ENCODE results near the gene QDPR. TPM values are rescaled to one million over a fixed set of nuclear protein-coding genes. Genes with fewer than 3 reads are reported as not detected.
"Not testable (repeated sequence)": the region's sequence is repeated elsewhere in the genome, so short reads cannot be mapped to it uniquely, and the experiment has no call there.

QDPR gene
- total RNA-seq, 2 experiments from 2014 or later = 26.8 TPM

DNA sequence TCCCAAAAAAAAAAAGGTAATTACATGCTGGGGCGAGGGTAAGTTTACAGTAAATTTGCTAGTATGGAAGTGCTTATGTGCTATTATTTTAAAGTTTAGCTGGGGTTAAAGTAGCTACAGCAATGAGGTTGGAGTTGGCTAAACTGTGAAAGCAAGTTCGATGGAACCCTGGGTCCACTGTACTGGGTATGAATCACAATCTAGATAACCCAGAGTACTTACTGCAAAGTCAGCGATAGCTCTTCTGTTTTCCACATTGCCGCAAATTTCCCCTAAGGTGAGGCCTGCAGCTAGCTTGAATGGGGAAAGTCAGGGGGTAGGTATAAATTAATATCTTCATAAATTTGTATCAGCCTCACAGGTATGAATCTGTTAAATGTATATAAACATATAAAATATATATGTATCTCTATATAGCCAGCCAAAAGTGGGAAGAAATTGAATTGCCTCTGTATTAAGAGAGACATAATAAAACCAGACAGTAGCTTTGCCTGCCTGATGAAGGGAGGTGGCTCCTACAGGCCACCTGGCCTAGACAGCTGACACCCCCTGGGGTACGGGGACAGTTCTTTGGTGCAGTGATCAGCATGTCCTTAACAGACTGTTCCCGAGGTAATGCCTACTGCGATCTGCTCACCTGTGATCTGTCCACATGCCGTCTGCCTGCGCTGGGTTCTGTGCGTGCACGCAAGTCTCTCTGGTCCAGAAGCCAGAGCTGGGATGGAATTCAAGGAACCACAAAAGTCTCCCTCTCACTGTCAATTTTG is 33.7 kb upstream of the QDPR start:
- H3K27ac Mint-ChIP-seq = no peak overlapping the region
- no peak for DNase-seq
- no peaks in the 10 kb centered on the region for H3K9me3 Mint-ChIP-seq
- CTCF ChIA-PET = interaction anchor here (0.7 to 1.5 kb wide), 3 partner anchors 26 to 263 kb away, joined by 3 read pairs; no protein-coding TSS in a partner anchor
- POLR2A ChIA-PET = interaction anchor here (0.7 kb wide), 1 partner anchor 173 kb away, joined by 3 read pairs; no protein-coding TSS in a partner anchor
- no peaks in the 10 kb centered on the region for H3K36me3 Mint-ChIP-seq (ENCODE audit: low read depth)
- H3K4me3 Mint-ChIP-seq = no peak overlapping the region
- H3K27me3 Mint-ChIP-seq = peaks cover 18% of the 10 kb centered on the region
- H3K4me1 Mint-ChIP-seq = peaks cover 9% of the 10 kb centered on the region

DNA sequence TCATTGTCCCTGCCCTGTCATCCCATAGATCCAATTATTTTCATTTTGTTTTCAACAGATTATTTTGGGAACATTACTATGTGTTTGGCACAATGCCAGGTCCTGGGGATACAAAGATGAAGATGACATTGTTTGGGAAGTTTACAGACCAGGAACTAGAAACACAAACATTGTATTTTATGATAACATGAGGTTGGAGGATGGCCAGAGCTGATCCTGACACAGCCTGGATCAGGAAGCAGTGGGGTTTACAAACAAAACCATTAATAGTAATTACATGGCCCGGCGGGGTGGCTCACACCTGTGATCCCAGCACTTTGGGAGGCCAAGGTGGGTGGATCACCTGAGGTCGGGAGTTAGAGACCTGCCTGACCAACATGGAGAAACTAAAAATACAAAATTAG is 32.9 kb upstream of the QDPR start:
- ChIA-PET CTCF (interaction anchor here (0.7 to 1.5 kb wide), 4 partner anchors 26 to 264 kb away, joined by 3 read pairs; no protein-coding TSS in a partner anchor), POLR2A (interaction anchor here (0.7 kb wide), 1 partner anchor 174 kb away, joined by 3 read pairs; no protein-coding TSS in a partner anchor)
- no peaks in the 10 kb centered on the region for H3K9me3 Mint-ChIP-seq
- no peak for DNase-seq
- no peaks in the 10 kb centered on the region for H3K36me3 Mint-ChIP-seq (ENCODE audit: low read depth)
- peaks cover 20% of the 10 kb centered on the region for H3K27me3 Mint-ChIP-seq
- H3K27ac Mint-ChIP-seq = no peak overlapping the region
- no peak overlapping the region for H3K4me3 Mint-ChIP-seq
- peaks cover 6% of the 10 kb centered on the region for H3K4me1 Mint-ChIP-seq

- Mint-ChIP-seq H3K27me3 (peaks cover 20% of the 10 kb centered on the region), H3K4me1 (peaks cover 6% of the 10 kb centered on the region), H3K9me3 (no peaks in the 10 kb centered on the region), H3K27ac (no peak overlapping the region), H3K4me3 (no peak overlapping the region), H3K36me3 (ENCODE audit: low read depth) (no peaks in the 10 kb centered on the region)
- POLR2A ChIA-PET = no interaction called here
- DNase-seq = no peak
- CTCF ChIA-PET = interaction anchor here (0.8 kb wide), 1 partner anchor 34 kb away, joined by 3 read pairs; no protein-coding TSS in a partner anchor
Observed at GRCh38 chr4:17544205-17544604, 32.3 kb upstream of the QDPR start.

- peaks cover 22% of the 10 kb centered on the region for H3K27me3 Mint-ChIP-seq
- H3K9me3 Mint-ChIP-seq; CTCF ChIA-PET; POLR2A ChIA-PET; H3K4me3 Mint-ChIP-seq; H3K4me1 Mint-ChIP-seq; DNase-seq; H3K36me3 Mint-ChIP-seq (ENCODE audit: low read depth); H3K27ac Mint-ChIP-seq: not testable (repeated sequence)
Observed at GRCh38 chr4:17537060-17537459, 25.2 kb upstream of the QDPR start.

DNA sequence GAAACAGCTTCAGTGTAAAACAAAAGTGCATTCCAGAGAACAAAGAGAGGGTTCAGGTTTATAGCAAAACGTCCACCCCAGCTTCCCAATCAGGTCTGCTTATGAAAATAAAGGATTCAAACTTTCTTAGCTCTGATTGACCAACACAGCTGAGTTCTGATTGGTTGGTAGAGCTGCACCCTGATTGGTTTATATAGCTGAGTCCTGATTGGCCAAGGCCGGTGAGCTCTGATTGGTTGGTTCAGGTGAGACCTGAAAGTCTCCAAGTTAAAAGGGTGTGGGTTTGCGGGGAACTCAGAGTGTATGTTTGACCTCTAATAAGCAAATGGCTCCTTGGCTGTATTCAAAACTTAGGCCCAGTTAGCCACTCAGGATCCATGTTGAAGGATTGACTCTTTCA is 24.0 kb upstream of the QDPR start:
- H3K4me1 Mint-ChIP-seq = peaks cover 4% of the 10 kb centered on the region
- no peak overlapping the region for H3K27ac Mint-ChIP-seq
- H3K9me3 Mint-ChIP-seq = no peaks in the 10 kb centered on the region
- H3K4me3 Mint-ChIP-seq = no peak overlapping the region
- H3K27me3 Mint-ChIP-seq = peaks cover 21% of the 10 kb centered on the region
- no peaks in the 10 kb centered on the region for H3K36me3 Mint-ChIP-seq (ENCODE audit: low read depth)
- DNase-seq = peak; percentile 10
- POLR2A ChIA-PET = no interaction called here
- CTCF ChIA-PET = interaction anchor here (1.0 kb wide), 1 partner anchor 64 kb away, joined by 3 read pairs; no protein-coding TSS in a partner anchor

- ChIA-PET CTCF (interaction anchor here (1.0 kb wide), 1 partner anchor 63 kb away, joined by 3 read pairs; no protein-coding TSS in a partner anchor), POLR2A (interaction anchor here (0.6 kb wide), 1 partner anchor 73 kb away, joined by 3 read pairs; no protein-coding TSS in a partner anchor)
- H3K4me1 Mint-ChIP-seq = peaks cover 4% of the 10 kb centered on the region
Observed at GRCh38 chr4:17535242-17535641, 23.4 kb upstream of the QDPR start.

GRCh38 chr4:17534705-17535104 is 22.8 kb upstream of the QDPR start:
- H3K27ac Mint-ChIP-seq = no peak overlapping the region
- POLR2A ChIA-PET = interaction anchor here (0.6 kb wide), 2 partner anchors 72 to 256 kb away, joined by 3 to 5 read pairs; no protein-coding TSS in a partner anchor
- H3K36me3 Mint-ChIP-seq (ENCODE audit: low read depth) = no peaks in the 10 kb centered on the region
- peaks cover 4% of the 10 kb centered on the region for H3K4me1 Mint-ChIP-seq
- no peak overlapping the region for H3K4me3 Mint-ChIP-seq
- H3K9me3 Mint-ChIP-seq = no peaks in the 10 kb centered on the region
- CTCF ChIA-PET = no interaction called here
- H3K27me3 Mint-ChIP-seq = peaks cover 14% of the 10 kb centered on the region
- no peak for DNase-seq

More at GRCh38 chr4:17535242-17535641, 23.4 kb upstream of the QDPR start:
- no peak overlapping the region for H3K27ac Mint-ChIP-seq
- peaks cover 17% of the 10 kb centered on the region for H3K27me3 Mint-ChIP-seq
- H3K4me3 Mint-ChIP-seq = no peak overlapping the region
- no peak for DNase-seq
- no peaks in the 10 kb centered on the region for H3K36me3 Mint-ChIP-seq (ENCODE audit: low read depth)
- H3K9me3 Mint-ChIP-seq = no peaks in the 10 kb centered on the region

GRCh38 chr4:17531538-17532285 is 19.8 kb upstream of the QDPR start:
- Mint-ChIP-seq H3K27me3 (peaks cover 18% of the 10 kb centered on the region), H3K4me3 (no peak overlapping the region), H3K36me3 (ENCODE audit: low read depth) (no peaks in the 10 kb centered on the region), H3K4me1 (peaks cover 4% of the 10 kb centered on the region), H3K27ac (no peak overlapping the region), H3K9me3 (no peaks in the 10 kb centered on the region)
- DNase-seq = no peak
- ChIA-PET POLR2A (no interaction called here), CTCF (interaction anchor here (0.6 to 1.2 kb wide), 3 partner anchors 17 to 205 kb away, joined by 3 to 6 read pairs (median 3); no protein-coding TSS in a partner anchor)

- ChIA-PET CTCF (interaction anchor here (1.4 kb wide), 1 partner anchor 12 kb away, joined by 3 read pairs; no protein-coding TSS in a partner anchor), POLR2A (no interaction called here)
- Mint-ChIP-seq H3K4me3 (no peak overlapping the region), H3K4me1 (no peaks in the 10 kb centered on the region), H3K27me3 (peaks cover 21% of the 10 kb centered on the region), H3K9me3 (no peaks in the 10 kb centered on the region), H3K36me3 (ENCODE audit: low read depth) (no peaks in the 10 kb centered on the region), H3K27ac (no peak overlapping the region)
- DNase-seq = no peak
Observed at GRCh38 chr4:17528551-17529165, 16.8 kb upstream of the QDPR start.

- Mint-ChIP-seq H3K27me3 (peaks cover 18% of the 10 kb centered on the region), H3K4me3 (no peak overlapping the region), H3K36me3 (ENCODE audit: low read depth) (no peaks in the 10 kb centered on the region), H3K4me1 (no peaks in the 10 kb centered on the region), H3K27ac (no peak overlapping the region), H3K9me3 (no peaks in the 10 kb centered on the region)
- DNase-seq = no peak
- ChIA-PET POLR2A (no interaction called here), CTCF (no interaction called here)
Observed at GRCh38 chr4:17526695-17527477, 15.0 kb upstream of the QDPR start.

- no peak for DNase-seq
- Mint-ChIP-seq H3K4me1 (no peaks in the 10 kb centered on the region), H3K4me3 (no peak overlapping the region), H3K9me3 (no peaks in the 10 kb centered on the region), H3K36me3 (ENCODE audit: low read depth) (no peaks in the 10 kb centered on the region), H3K27me3 (peaks cover 24% of the 10 kb centered on the region), H3K27ac (no peak overlapping the region)
- ChIA-PET POLR2A (no interaction called here), CTCF (no interaction called here)
Observed at GRCh38 chr4:17523662-17524061, 11.8 kb upstream of the QDPR start.

- no peak for DNase-seq
- Mint-ChIP-seq H3K4me3 (no peak overlapping the region), H3K4me1 (no peaks in the 10 kb centered on the region), H3K36me3 (ENCODE audit: low read depth) (no peaks in the 10 kb centered on the region), H3K27ac (no peak overlapping the region), H3K9me3 (no peaks in the 10 kb centered on the region), H3K27me3 (peaks cover 28% of the 10 kb centered on the region)
- ChIA-PET POLR2A (no interaction called here), CTCF (no interaction called here)
Observed at GRCh38 chr4:17521595-17521994, 9.7 kb upstream of the QDPR start.

All from activated CD4-positive, alpha-beta T cell treated with anti-CD3 and anti-CD28 coated beads, Interleukin-2, amount 10 ng/mL, durations not matched to agents 7 days and 5 days (primary cell).